CD4-positive, alpha-beta T cell treated with Interleukin-4 for 1 hour (primary cell): ENCODE results near the gene NUMA1.

ENCODE experiments used
- DNase-seq, 2 donors: peaks; one replicate each; pipeline ENCODE4 v3.0.0-alpha.2; 2020 to 2022

NUMA1 gene

DNA sequence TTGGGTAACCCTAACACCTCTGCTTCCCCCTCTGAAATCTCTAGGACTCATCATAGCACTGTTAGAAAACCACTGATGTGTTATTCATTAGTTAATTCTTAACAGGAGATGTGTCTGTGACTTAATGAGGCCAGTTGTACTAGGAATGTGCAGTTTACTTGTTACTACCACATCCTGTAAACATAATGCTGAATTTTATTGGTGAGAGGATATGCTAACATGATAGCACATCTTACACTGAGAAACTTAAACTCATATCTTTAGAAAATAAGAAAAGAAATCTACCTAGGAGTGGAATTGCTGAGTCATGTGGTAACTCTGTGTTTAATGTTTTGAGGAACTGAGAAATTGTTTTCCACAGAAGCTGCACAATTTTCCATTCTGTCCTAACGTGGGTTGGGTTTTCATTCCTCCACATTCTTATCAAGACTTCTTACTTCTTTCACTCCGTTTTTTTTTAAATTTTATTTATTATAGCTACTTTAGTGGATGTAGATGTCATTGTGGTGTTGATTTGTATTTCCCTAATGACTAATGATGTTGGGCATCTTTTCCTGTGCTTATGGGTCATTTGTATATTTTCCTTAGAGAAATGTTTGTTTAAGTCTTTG is 117.8 kb downstream of the NUMA1 start:
- DNase-seq = no peak

DNA sequence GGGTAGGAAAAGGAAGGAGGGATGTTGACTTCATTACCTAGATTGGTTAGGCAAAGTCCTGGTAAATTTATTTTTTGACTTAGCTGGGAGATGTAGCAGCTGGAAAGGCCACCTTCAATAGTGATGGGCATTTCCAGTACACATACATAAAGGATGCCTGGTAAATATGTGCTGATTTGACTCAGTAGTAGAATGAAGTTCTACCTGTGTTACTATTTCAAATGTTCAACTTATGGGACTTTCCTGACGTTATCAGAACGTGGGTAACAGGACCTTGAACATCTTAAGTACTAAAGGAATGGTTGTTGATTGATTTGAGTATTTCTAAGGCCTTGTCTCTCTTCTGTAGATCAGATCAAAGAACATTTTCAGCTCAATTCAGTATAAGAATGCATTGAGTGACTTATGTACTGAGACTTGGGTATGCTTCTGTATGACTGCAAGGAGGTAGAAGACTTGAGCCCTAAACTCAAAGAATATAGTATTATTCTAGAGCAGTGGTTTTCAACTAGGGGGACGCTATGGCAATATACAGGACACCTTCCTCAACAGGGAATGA is 124.4 kb downstream of the NUMA1 start:
- no peak for DNase-seq
